Measurements from ENCODE around the gene TRDMT1.

Gene TRDMT1

GRCh38 chr10:17200912-17201793 is at the start of gene TRDMT1:
TRDMT1 (minus strand) TSS chr10:17201672; CDS start chr10:17201634, 38 bp downstream.
- peak; percentile 80 to 83 for DNase-seq (ENCODE audit: low read depth in 2 of 2)

DNA sequence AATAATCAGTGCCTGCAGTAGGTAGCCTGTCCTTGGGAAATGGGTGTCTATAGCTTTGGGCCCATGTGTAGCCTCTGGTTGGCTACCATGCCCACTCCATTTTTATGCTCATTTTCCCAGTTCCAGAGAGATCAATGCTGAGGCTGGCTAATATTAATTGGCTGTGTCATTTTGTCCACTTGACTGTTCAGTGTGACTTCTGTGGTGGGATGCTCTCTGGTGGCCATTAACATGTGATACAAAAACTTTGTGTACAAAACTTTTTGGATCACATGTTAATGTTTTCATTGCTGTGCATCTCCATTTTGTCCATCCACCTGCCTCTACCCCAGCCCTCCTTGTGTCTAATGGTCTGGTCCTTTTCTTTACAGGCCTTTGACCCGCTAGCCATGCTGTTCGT is 49.3 kb upstream of the TRDMT1 start:
- no peak for DNase-seq (ENCODE audit: low read depth in 2 of 2)

- DNase-seq (ENCODE audit: low read depth in 2 of 2), result no peak
Measured at GRCh38 chr10:17249820-17250219, 48.3 kb upstream of the TRDMT1 start.

DNA sequence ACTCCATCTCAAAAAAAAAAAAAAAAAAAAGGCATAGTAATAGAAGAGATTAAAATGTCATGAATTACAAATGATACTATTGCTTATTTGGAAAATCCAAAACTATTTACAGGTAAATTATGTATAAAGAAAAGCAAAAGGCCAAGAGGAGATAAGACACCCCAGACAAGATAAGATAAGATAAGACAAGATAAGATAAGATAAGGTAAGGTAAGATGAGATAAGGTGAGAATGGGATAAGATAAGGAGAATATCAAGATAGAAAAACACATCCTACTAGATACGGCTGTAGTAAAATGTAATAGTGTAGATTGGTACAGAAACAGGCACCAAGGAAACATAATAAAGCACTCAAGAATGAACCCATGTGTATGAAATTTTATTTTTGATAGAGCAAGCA is 47.5 kb upstream of the TRDMT1 start:
- no peak for DNase-seq (ENCODE audit: low read depth in 2 of 2)

DNA sequence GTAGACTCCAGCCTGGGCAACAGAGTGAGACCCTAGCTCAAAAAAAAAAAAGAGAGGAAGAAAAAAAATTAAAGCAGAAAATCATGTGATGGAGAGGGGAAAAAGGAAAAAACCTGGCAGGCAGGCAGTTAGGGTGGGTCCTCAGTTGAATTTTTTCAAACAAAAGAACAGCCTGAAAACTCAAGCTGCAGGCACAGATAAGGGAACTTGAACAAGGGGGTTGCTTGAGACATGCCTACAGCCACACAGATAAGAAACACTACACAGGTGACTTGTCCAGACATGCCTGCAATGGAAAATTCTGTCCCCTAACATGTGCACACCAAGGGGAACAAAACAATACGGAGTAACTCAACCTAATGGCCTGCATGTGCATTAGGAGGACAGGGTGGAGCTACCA is 45.7 kb upstream of the TRDMT1 start:
- DNase-seq (ENCODE audit: low read depth in 2 of 2), result no peak

- no peak for DNase-seq (ENCODE audit: low read depth in 2 of 2)
Measured at GRCh38 chr10:17244700-17245365, 43.4 kb upstream of the TRDMT1 start.

GRCh38 chr10:17241611-17242333 is 40.3 kb upstream of the TRDMT1 start:
- DNase-seq (ENCODE audit: low read depth in 2 of 2), result no peak

GRCh38 chr10:17240616-17241015 is 39.1 kb upstream of the TRDMT1 start:
- no peak for DNase-seq (ENCODE audit: low read depth in 2 of 2)

- no peak for DNase-seq (ENCODE audit: low read depth in 2 of 2)
Measured at GRCh38 chr10:17240096-17240495, 38.6 kb upstream of the TRDMT1 start.

GRCh38 chr10:17239345-17240085 is 38.0 kb upstream of the TRDMT1 start:
- no peak for DNase-seq (ENCODE audit: low read depth in 2 of 2)

GRCh38 chr10:17238445-17239291 is 37.2 kb upstream of the TRDMT1 start:
- DNase-seq (ENCODE audit: low read depth in 2 of 2), result peak in 1 of 2 experiments; percentile 66

DNA sequence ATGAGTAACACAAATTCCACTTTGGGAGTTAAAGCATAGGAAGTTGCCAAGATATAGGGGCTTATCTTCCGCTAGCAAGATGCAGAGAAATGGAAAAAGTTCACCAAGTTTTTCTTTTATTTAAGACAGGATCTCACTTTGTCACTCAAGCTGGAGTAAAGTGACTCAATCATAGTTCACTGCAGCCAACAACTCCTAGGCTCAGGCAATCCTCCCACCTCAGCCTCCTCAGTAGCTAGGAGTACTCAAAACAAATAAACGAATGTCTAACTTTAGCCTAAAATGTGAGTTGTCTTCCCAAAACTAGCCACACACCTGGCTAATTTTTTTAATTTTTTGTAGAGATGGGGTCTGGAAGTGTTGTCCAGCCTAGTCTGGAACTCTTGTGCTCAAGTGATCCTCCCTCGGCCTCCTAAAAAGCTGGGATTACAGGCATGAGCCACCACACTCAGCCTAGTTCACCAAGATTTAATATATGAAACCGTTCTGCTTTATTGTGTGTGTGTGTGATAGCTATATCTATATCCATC is 36.5 kb upstream of the TRDMT1 start:
- no peak for DNase-seq (ENCODE audit: low read depth in 2 of 2)

- DNase-seq (ENCODE audit: low read depth in 2 of 2), result no peak
Measured at GRCh38 chr10:17237149-17237527, 35.7 kb upstream of the TRDMT1 start.

- DNase-seq (ENCODE audit: low read depth in 2 of 2), result no peak
Measured at GRCh38 chr10:17236468-17237148, 35.1 kb upstream of the TRDMT1 start.

GRCh38 chr10:17235136-17235535 is 33.7 kb upstream of the TRDMT1 start:
- no peak for DNase-seq (ENCODE audit: low read depth in 2 of 2)

DNA sequence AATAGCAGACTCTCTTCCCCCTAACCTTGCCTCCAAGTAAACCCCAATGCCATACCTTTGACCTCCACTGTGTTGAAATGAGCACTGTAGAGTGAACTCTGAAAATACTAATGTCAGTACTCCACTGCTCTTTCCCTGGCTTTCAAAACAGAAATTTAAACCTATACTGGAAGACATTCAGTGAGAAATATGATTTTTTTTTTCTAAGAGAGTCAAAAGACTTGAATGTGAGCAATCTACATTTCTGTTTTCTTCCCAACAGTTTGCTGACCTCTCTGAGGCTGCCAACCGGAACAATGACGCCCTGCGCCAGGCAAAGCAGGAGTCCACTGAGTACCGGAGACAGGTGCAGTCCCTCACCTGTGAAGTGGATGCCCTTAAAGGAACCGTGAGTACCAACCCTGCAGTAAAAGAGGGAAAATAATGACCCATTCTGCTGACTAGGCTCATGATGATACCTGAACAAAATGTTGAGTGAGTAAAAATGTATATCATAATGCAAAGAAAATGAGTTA is 33.0 kb upstream of the TRDMT1 start:
- DNase-seq (ENCODE audit: low read depth in 2 of 2), result no peak

- DNase-seq (ENCODE audit: low read depth in 2 of 2), result no peak
Measured at GRCh38 chr10:17233286-17233991, 32.0 kb upstream of the TRDMT1 start.

- DNase-seq (ENCODE audit: low read depth in 2 of 2), result no peak
Measured at GRCh38 chr10:17232276-17232960, 30.9 kb upstream of the TRDMT1 start.

DNA sequence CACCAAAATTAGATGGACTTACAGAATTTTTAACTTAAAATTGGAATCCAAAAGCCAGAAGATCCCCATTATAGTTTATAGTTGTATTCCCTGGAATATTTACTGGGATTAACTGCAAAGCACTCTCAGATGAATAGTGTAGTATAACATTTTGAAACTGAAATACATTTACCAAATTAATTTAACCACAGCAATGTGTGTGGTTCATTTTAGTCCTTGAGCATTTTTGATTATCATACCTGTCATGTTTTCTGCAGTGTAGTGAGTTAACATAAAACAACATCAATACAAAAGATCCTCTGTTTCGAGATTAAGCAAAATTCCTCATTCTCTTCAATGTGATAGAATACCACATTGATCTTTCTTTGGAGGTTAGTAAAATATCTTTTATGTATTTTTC is 30.3 kb upstream of the TRDMT1 start:
- DNase-seq (ENCODE audit: low read depth in 2 of 2), result no peak
